GM18868 (cell line): ENCODE data around the gene ZNF354B.
"Not testable (repeated sequence)": the region's sequence is repeated elsewhere in the genome, so short reads cannot be mapped to it uniquely, and the experiment has no call there.

Experiments
- ATAC-seq: cut with Tn5 transposase; IDR thresholded peaks from one replicate; pipeline ENCODE4 v1.9.1; 2021; ENCODE audit warnings: mild to moderate bottlenecking, moderate library complexity; ENCODE audit not compliant: unreplicated experiment

ZNF354B gene

GRCh38 chr5:178883115-178883694 lies 23.5 kb downstream of the ZNF354B start:
- not testable (repeated sequence) for ATAC-seq

- no peak for ATAC-seq
These were observed 24.2 kb downstream of the ZNF354B start for GRCh38 chr5:178883815-178884430.

- peak; percentile 88 for ATAC-seq
These were observed 36.1 kb downstream of the ZNF354B start, which contains the start of gene ZFP2 for GRCh38 chr5:178895615-178896571. TSS of gene ZFP2 (plus strand) at chr5:178895913. CDS start at chr5:178931314, 35,401 bp downstream.

- no peak for ATAC-seq
These were observed 39.5 kb downstream of the ZNF354B start for GRCh38 chr5:178899289-178899688.

- ATAC-seq: no peak
These were observed 43.1 kb downstream of the ZNF354B start for GRCh38 chr5:178902849-178903248.

- ATAC-seq: no peak
These were observed 72.3 kb downstream of the ZNF354B start for GRCh38 chr5:178931846-178932760.
